Measurements from ENCODE around the gene KCNG4.
A peak's percentile ranks its signal among the peaks of the same experiment; 100 is the strongest.

KCNG4 gene

DNA sequence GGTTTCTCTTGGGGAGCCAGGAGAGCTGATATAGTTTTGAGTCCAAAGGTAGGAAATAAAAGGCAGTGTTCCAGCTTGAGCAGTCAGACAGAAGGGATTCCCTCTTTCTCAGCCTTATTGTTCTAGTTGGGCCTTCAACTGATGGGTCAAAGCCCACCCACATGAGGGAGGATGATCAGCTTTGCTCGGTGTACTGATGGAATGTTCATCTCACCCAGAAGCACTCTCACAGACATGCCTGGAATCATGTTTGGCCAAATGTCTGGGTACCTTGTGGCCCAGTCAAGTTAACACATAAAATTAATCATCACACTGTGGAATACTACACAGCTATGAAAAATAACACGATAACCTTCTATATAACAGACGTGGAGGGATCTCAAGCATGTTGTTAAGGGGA is 23.1 kb upstream of the KCNG4 start:
- DNase-seq: no peak

DNA sequence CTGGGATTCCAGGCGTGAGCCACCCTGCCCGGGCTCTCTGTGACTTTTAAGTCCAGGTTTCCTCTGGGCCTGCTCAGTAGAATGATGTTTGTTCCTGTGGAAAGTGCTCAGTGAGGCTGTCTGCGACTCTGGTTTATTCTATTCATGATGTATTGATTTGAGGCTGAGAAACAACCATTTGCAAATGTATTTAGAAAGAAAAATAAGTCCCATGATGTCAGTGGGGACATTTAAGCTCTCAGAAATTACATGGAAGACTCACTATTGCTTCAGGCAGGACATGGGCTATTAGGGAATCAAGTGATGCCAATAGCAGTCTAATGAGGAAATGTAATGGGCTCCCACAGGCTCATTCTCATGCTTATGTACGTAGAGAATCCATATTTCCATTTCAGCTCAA is 22.2 kb upstream of the KCNG4 start:
- no peak for DNase-seq

GRCh38 chr16:84260766-84261554 is 21.1 kb upstream of the KCNG4 start:
- no peak for DNase-seq

- no peak for DNase-seq
These were observed 19.9 kb upstream of the KCNG4 start for GRCh38 chr16:84259691-84260090.

GRCh38 chr16:84258266-84258665 is 18.5 kb upstream of the KCNG4 start:
- DNase-seq: no peak

- no peak for DNase-seq
These were observed 15.4 kb upstream of the KCNG4 start for GRCh38 chr16:84255050-84255810.

DNA sequence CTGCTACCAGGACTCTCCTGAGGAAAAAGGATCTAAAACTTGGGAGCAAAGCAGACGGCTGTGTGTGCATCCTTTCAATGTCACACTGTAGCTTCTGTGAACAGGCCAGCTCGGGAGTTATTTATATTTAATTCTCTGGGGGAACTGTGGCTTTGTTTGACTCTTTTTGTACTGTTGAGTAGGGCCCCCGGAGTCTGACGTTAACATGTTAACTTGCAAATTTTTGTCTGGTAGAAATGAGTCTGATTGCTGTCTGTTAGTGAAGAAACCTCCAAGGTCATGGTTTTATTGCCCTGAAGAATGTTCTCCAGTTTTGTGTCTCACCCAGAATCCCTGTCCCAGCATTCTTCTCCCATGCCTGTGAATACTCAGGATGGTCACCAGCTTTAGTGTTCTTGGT is 14.2 kb upstream of the KCNG4 start:
- no peak for DNase-seq

DNA sequence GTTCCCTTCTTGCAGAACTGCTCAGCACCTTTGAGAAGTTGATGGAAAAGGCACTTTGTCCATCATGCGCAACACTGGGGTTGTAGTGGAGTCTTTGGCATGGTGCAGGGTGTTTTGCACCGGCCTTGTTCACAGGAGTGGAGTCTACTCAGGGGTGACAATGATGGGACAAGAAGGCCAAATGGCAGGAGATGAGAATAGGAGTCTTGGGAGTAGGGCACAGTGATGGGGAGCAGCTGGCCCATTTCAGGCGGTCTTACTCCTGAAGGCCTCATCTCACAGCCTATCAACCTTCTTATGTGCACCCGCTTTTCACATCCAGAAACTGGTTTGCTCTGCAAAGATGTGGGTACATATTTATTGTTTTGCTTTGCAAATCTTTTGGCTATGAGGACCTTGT is 13.4 kb upstream of the KCNG4 start:
- DNase-seq: no peak

GRCh38 chr16:84252184-84252583 is 12.4 kb upstream of the KCNG4 start:
- DNase-seq: no peak

DNA sequence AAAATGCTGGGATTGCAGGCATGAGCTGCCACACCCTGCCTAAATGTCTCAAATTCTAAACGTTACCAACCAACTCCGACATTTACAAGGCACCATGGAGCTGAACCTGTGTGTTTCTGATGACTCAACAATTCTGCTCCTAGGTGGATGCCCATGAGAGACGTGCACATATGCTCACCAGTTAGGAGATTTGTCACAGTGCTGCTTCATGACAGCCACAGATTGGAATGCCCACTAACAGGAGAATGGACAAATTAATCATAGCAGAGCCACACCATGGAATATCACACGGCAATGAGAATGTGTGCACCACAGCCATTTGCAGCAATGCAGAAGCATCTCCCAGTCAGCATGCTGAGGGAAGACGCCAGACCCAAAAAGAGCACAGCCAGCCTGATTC is 8.0 kb upstream of the KCNG4 start:
- no peak for DNase-seq

- no peak for DNase-seq
These were observed 7.5 kb upstream of the KCNG4 start for GRCh38 chr16:84247331-84247730.

DNA sequence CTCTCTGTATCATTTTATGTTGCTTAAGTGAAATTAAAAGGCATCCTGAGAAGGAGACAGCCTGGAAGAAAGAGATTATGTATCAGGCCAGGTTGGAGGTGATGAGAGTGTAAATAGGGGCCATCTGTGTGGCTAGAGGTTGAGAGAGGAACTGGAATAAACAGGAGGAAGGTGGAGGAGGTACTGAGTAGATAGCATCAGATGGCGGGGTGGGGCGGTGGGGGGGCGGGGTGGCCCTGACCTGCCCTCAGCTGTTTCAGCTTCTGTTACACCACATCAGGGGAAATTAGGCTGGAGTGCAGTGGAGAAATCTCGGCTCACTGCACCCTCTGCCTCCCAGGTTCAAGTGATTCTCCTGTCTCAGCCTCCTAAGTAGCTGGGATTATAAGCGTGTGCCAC is 6.9 kb upstream of the KCNG4 start:
- DNase-seq: no peak

- DNase-seq: no peak
These were observed 6.3 kb upstream of the KCNG4 start for GRCh38 chr16:84245956-84246678.

GRCh38 chr16:84244728-84245127 is 4.9 kb upstream of the KCNG4 start:
- no peak for DNase-seq

- DNase-seq: no peak
These were observed 3.9 kb upstream of the KCNG4 start for GRCh38 chr16:84243732-84244131.

GRCh38 chr16:84242839-84243238 is 3.0 kb upstream of the KCNG4 start:
- DNase-seq: no peak

GRCh38 chr16:84241778-84242177 is 2.0 kb upstream of the KCNG4 start:
- no peak for DNase-seq

- no peak for DNase-seq
These were observed 643 bp upstream of the KCNG4 start for GRCh38 chr16:84240455-84240854.

- DNase-seq: no peak
These were observed 557 bp downstream of the KCNG4 start for GRCh38 chr16:84239141-84239769.

GRCh38 chr16:84237994-84238750 is 1.6 kb downstream of the KCNG4 start:
- peak; percentile 14 for DNase-seq

DNA sequence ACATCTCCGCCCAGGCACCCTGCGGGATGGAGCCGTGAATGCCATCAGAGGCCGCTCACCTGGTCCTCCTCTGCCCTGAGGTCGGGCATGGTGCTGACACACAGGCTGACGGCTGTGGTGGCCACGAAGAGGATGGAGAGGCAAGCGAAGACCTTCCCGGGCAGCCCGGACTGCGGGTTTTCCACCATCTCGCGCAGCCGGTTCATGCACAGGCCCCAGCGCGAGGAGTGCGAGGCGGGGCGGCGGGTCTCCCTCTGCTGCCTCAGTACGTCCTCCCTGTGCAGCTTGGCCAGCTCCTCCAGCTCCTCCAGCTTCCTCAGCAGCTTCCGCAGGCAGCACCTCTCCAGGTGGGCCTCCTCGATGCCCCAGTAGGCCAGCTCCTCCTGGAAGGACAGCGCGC is 3.1 kb downstream of the KCNG4 start:
- no peak for DNase-seq

Measured in NCI-H187 treated with DMSO at 0.1 percent for 48 hours (cell line).